ENCODE measurements around the gene PHIP. TPM values are rescaled to one million over a fixed set of nuclear protein-coding genes. Genes with fewer than 3 reads are reported as not detected.

PHIP gene
- total RNA-seq, 2 experiments from 2014 or later, result 23.0 to 23.5 TPM

DNA sequence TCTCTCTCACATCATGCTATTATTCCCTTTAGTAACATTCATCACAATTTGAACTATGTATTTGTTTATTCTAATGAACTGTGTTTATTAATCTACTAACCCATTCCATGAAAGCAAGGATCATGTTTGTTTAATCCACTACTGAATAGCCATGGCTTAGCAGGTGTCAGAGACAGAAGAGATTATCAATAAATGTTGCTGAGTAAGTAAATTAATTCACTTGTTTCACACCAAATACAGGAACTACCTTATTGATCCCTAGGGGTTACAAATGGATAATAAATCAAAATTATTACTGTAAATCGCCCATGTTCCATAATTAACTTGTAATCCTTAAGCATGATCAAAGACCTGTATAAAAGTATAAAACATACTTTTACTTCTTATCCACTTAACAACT, 76.6 kb downstream of the PHIP start:
- Mint-ChIP-seq H3K27me3 (ENCODE audit: low read depth) (no peaks in the 10 kb centered on the region), H3K4me1 (ENCODE audit: low read depth) (peaks cover 2% of the 10 kb centered on the region), H3K36me3 (ENCODE audit: low read depth) (peaks cover 42% of the 10 kb centered on the region), H3K9me3 (no peaks in the 10 kb centered on the region), H3K27ac (no peak overlapping the region), H3K4me3 (no peak overlapping the region)
- DNase-seq, result no peak
- intact Hi-C loops (cut with micrococcal nuclease), result no loop called here
- CTCF ChIA-PET, result no interaction called here

- no peaks in the 10 kb centered on the region for H3K27me3 Mint-ChIP-seq (ENCODE audit: low read depth)
- H3K4me3 Mint-ChIP-seq, result no peak overlapping the region
- no peak overlapping the region for H3K27ac Mint-ChIP-seq
- H3K9me3 Mint-ChIP-seq, result no peaks in the 10 kb centered on the region
- intact Hi-C loops (cut with micrococcal nuclease), result no loop called here
- H3K4me1 Mint-ChIP-seq (ENCODE audit: low read depth), result no peaks in the 10 kb centered on the region
- no peak for DNase-seq
- CTCF ChIA-PET, result no interaction called here
- H3K36me3 Mint-ChIP-seq (ENCODE audit: low read depth), result peaks cover 52% of the 10 kb centered on the region
Measured at GRCh38 chr6:78999737-79000136, 78.3 kb downstream of the PHIP start.

GRCh38 chr6:78995946-78996345, 82.1 kb downstream of the PHIP start:
- intact Hi-C loops (cut with micrococcal nuclease), result no loop called here
- no peaks in the 10 kb centered on the region for H3K9me3 Mint-ChIP-seq
- H3K27me3 Mint-ChIP-seq (ENCODE audit: low read depth), result no peaks in the 10 kb centered on the region
- peaks cover 60% of the 10 kb centered on the region for H3K36me3 Mint-ChIP-seq (ENCODE audit: low read depth)
- DNase-seq, result no peak
- CTCF ChIA-PET, result no interaction called here
- no peak overlapping the region for H3K27ac Mint-ChIP-seq
- no peaks in the 10 kb centered on the region for H3K4me1 Mint-ChIP-seq (ENCODE audit: low read depth)
- no peak overlapping the region for H3K4me3 Mint-ChIP-seq

DNA sequence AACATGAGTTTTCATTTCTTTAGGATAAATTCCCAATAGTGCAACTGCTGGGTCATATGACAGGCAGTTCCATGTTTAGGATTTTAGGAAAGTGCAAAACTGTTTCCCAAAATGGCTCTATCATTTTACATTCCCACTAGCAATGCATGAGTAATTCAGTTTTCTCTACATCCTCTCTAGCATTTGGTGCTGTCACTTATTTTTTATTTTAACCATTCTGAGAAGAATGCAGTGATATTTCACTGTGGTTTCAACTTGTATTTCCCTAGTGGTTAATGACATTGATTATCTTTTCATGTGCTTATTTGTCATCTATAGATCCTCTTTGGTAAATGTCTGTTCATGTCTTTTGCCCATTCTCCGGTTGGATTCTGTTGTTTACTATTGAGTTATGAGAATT, 82.7 kb downstream of the PHIP start:
- peaks cover 59% of the 10 kb centered on the region for H3K36me3 Mint-ChIP-seq (ENCODE audit: low read depth)
- no peaks in the 10 kb centered on the region for H3K9me3 Mint-ChIP-seq
- H3K4me1 Mint-ChIP-seq (ENCODE audit: low read depth), result no peaks in the 10 kb centered on the region
- no peak overlapping the region for H3K4me3 Mint-ChIP-seq
- intact Hi-C loops (cut with micrococcal nuclease), result no loop called here
- CTCF ChIA-PET, result interaction anchor here (0.6 kb wide), 1 partner anchor 80 kb away, joined by 5 read pairs; no protein-coding TSS in a partner anchor
- no peaks in the 10 kb centered on the region for H3K27me3 Mint-ChIP-seq (ENCODE audit: low read depth)
- DNase-seq, result no peak
- no peak overlapping the region for H3K27ac Mint-ChIP-seq

- Mint-ChIP-seq H3K4me3 (no peak overlapping the region), H3K27me3 (ENCODE audit: low read depth) (no peaks in the 10 kb centered on the region), H3K36me3 (ENCODE audit: low read depth) (peaks cover 63% of the 10 kb centered on the region), H3K4me1 (ENCODE audit: low read depth) (no peaks in the 10 kb centered on the region), H3K27ac (no peak overlapping the region), H3K9me3 (no peaks in the 10 kb centered on the region)
- intact Hi-C loops (cut with micrococcal nuclease), result no loop called here
- no peak for DNase-seq
- CTCF ChIA-PET, result interaction anchor here (1.0 kb wide), 1 partner anchor 46 kb away, joined by 3 read pairs; no protein-coding TSS in a partner anchor
Measured at GRCh38 chr6:78993955-78994354, 84.1 kb downstream of the PHIP start.

DNA sequence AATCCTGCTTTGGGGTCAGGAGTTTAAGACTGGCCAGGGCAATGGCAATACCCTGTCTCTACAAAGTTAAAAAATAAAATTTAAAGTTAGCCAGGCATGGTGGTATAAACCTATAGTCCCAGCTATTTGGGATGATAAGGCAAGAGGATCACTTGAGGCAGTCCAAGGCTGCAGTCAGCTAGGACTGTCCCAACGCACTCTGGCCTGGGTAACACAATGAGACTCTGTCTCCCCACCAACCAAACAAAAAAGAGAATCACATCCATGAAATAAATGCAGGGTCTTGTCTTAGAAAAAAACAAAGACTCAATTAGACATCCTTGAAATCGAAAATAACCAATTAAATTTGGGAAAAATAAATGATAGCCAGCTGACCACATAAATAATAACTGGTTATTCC, 88.9 kb downstream of the PHIP start:
- intact Hi-C loops (cut with micrococcal nuclease), result no loop called here
- Mint-ChIP-seq H3K9me3 (no peaks in the 10 kb centered on the region), H3K27me3 (ENCODE audit: low read depth) (no peaks in the 10 kb centered on the region), H3K36me3 (ENCODE audit: low read depth) (peaks cover 47% of the 10 kb centered on the region), H3K4me1 (ENCODE audit: low read depth) (no peaks in the 10 kb centered on the region), H3K4me3 (no peak overlapping the region), H3K27ac (peak overlapping the region; percentile 26)
- no peak for DNase-seq
- CTCF ChIA-PET, result no interaction called here

DNA sequence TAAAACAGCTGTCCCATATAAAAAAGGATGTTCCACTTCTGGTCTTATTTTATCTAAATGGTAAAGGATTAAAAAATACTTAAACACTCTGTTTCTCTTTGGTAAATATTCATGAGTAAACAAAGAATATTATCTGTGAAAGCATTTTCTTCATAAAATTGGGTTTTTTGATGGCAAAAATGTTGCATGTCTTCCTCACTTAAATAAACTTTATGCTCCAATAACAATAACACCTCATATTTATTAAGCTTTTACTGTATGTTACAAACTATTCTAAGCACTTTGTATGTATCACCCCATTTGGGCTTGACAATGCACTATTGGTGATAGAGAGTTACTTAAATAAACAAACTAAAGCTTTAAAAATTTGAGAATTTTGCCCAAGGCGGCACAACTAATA, 91.9 kb downstream of the PHIP start:
- Mint-ChIP-seq H3K4me3 (no peak overlapping the region), H3K36me3 (ENCODE audit: low read depth) (peaks cover 46% of the 10 kb centered on the region), H3K27me3 (ENCODE audit: low read depth) (no peaks in the 10 kb centered on the region), H3K27ac (no peak overlapping the region), H3K9me3 (no peaks in the 10 kb centered on the region), H3K4me1 (ENCODE audit: low read depth) (no peaks in the 10 kb centered on the region)
- CTCF ChIA-PET, result interaction anchor here (0.5 to 0.6 kb wide), 2 partner anchors 45 to 750 kb away, joined by 3 read pairs; no protein-coding TSS in a partner anchor
- intact Hi-C loops (cut with micrococcal nuclease), result no loop called here
- no peak for DNase-seq

- no peaks in the 10 kb centered on the region for H3K4me1 Mint-ChIP-seq (ENCODE audit: low read depth)
- no peaks in the 10 kb centered on the region for H3K9me3 Mint-ChIP-seq
- no peaks in the 10 kb centered on the region for H3K27me3 Mint-ChIP-seq (ENCODE audit: low read depth)
- intact Hi-C loops (cut with micrococcal nuclease), result no loop called here
- CTCF ChIA-PET, result no interaction called here
- no peak overlapping the region for H3K27ac Mint-ChIP-seq
- no peak for DNase-seq
- H3K36me3 Mint-ChIP-seq (ENCODE audit: low read depth), result peaks cover 44% of the 10 kb centered on the region
- no peak overlapping the region for H3K4me3 Mint-ChIP-seq
Measured at GRCh38 chr6:78984225-78984950, 93.7 kb downstream of the PHIP start.

DNA sequence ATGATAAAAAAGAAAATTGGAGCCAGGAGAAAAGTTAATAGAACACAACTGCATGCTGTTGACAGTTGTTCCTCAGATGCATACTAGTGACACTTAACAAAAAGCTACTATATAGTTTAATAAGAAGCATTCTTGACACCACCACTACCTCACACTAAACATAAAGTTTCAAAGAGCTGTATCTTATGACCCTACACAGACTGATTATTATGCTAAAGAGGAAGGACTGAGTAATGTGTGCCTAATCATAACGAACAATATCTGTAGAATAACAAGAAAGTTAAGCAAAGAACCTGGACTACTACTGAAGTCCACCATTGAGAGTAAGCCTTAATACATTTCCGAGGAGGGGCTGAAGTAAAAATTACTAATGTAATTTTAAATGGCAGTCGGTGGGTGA, 110.9 kb downstream of the PHIP start:
- intact Hi-C loops (cut with micrococcal nuclease), result no loop called here
- peaks cover 35% of the 10 kb centered on the region for H3K36me3 Mint-ChIP-seq (ENCODE audit: low read depth)
- CTCF ChIA-PET, result no interaction called here
- DNase-seq, result no peak
- H3K27ac Mint-ChIP-seq, result no peak overlapping the region
- no peak overlapping the region for H3K4me3 Mint-ChIP-seq
- no peaks in the 10 kb centered on the region for H3K4me1 Mint-ChIP-seq (ENCODE audit: low read depth)
- H3K9me3 Mint-ChIP-seq, result no peaks in the 10 kb centered on the region
- H3K27me3 Mint-ChIP-seq (ENCODE audit: low read depth), result no peaks in the 10 kb centered on the region

GRCh38 chr6:78966542-78966941, 111.5 kb downstream of the PHIP start:
- Mint-ChIP-seq H3K9me3 (no peaks in the 10 kb centered on the region), H3K36me3 (ENCODE audit: low read depth) (peaks cover 38% of the 10 kb centered on the region), H3K27ac (no peak overlapping the region), H3K27me3 (ENCODE audit: low read depth) (no peaks in the 10 kb centered on the region), H3K4me3 (no peak overlapping the region), H3K4me1 (ENCODE audit: low read depth) (no peaks in the 10 kb centered on the region)
- CTCF ChIA-PET, result no interaction called here
- DNase-seq, result no peak
- intact Hi-C loops (cut with micrococcal nuclease), result no loop called here

- Mint-ChIP-seq H3K27me3 (ENCODE audit: low read depth) (no peaks in the 10 kb centered on the region), H3K9me3 (no peaks in the 10 kb centered on the region), H3K4me3 (no peak overlapping the region), H3K27ac (no peak overlapping the region), H3K4me1 (ENCODE audit: low read depth) (no peaks in the 10 kb centered on the region), H3K36me3 (ENCODE audit: low read depth) (peaks cover 36% of the 10 kb centered on the region)
- DNase-seq, result no peak
- CTCF ChIA-PET, result no interaction called here
- intact Hi-C loops (cut with micrococcal nuclease), result no loop called here
Measured at GRCh38 chr6:78962448-78962847, 115.6 kb downstream of the PHIP start.

GRCh38 chr6:78954740-78955139, 123.3 kb downstream of the PHIP start:
- H3K4me3 Mint-ChIP-seq, result no peak overlapping the region
- H3K36me3 Mint-ChIP-seq (ENCODE audit: low read depth), result peaks cover 60% of the 10 kb centered on the region
- intact Hi-C loops (cut with micrococcal nuclease), result no loop called here
- DNase-seq, result no peak
- peaks cover 6% of the 10 kb centered on the region for H3K9me3 Mint-ChIP-seq
- H3K4me1 Mint-ChIP-seq (ENCODE audit: low read depth), result no peaks in the 10 kb centered on the region
- H3K27me3 Mint-ChIP-seq (ENCODE audit: low read depth), result no peaks in the 10 kb centered on the region
- no peak overlapping the region for H3K27ac Mint-ChIP-seq
- CTCF ChIA-PET, result no interaction called here

DNA sequence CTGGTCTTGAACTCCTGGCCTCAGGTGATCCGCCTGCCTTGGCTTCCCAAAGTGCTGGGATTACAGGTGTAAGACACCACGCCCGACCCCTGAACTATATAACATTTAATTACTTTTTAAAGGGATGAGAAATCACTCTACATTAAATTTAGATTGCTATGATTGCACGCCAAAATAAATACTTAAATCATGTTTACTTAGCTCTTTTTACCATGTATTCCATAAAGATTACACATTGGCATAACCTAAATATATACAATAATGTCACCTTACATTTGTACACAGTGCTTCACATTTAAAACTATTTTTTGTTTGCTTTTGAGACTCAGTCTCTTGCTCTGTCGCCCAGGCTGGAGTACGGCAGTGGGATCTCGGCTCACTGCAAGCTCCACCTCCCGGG, 124.3 kb downstream of the PHIP start:
- intact Hi-C loops (cut with micrococcal nuclease), result no loop called here

More for the DNA sequence above, 124.3 kb downstream of the PHIP start:
- no peak for DNase-seq
- no peaks in the 10 kb centered on the region for H3K4me1 Mint-ChIP-seq (ENCODE audit: low read depth)
- CTCF ChIA-PET, result no interaction called here
- peaks cover 13% of the 10 kb centered on the region for H3K9me3 Mint-ChIP-seq
- no peaks in the 10 kb centered on the region for H3K27me3 Mint-ChIP-seq (ENCODE audit: low read depth)
- H3K27ac Mint-ChIP-seq, result no peak overlapping the region
- H3K36me3 Mint-ChIP-seq (ENCODE audit: low read depth), result peaks cover 66% of the 10 kb centered on the region
- H3K4me3 Mint-ChIP-seq, result no peak overlapping the region
